ENCODE data around the gene NODAL.
A peak's percentile ranks its signal among the peaks of the same experiment; 100 is the strongest.

NODAL gene

GRCh38 chr10:70405037-70405824 lies 36.2 kb downstream of the NODAL start:
- TF ChIP-seq KLF1 (tag by site-specific recombination; IDR thresholded peaks at IDR 0.05) (peak; percentile 56), PATZ1 (tag by site-specific recombination; IDR thresholded peaks at IDR 0.05) (peak; percentile 63), SP2 (tag by site-specific recombination; IDR thresholded peaks at IDR 0.05) (peak; percentile 66), ZNF843 (tag by site-specific recombination; IDR thresholded peaks at IDR 0.05) (no peak), ZXDB (tag by site-specific recombination; IDR thresholded peaks at IDR 0.05) (peak; percentile 45; the same call in 1 of the 2 replicates), ZSCAN16 (tag by site-specific recombination; IDR thresholded peaks at IDR 0.05) (no peak), ZIC2 (tag by site-specific recombination; IDR thresholded peaks at IDR 0.05) (no peak), ZNF555 (tag by site-specific recombination; conservative IDR thresholded peaks at IDR 0.05) (no peak), ZNF19 (tag by site-specific recombination; IDR thresholded peaks at IDR 0.05; ENCODE audit: low read depth) (no peak), GLIS1 (tag by site-specific recombination; IDR thresholded peaks at IDR 0.05) (peak; percentile 42; the same call in 1 of the 2 replicates), KLF10 (tag by site-specific recombination; IDR thresholded peaks at IDR 0.05) (0 out of 2 replicates have a peak, but pooled peaks have one; percentile 62), ZNF785 (tag by site-specific recombination; IDR thresholded peaks at IDR 0.05) (no peak), ZNF335 (tag by site-specific recombination; conservative IDR thresholded peaks at IDR 0.05) (peak; percentile 51), WT1 (tag by site-specific recombination; IDR thresholded peaks at IDR 0.05) (peak; percentile 6; the same call in 1 of the 2 replicates), ZBTB20 (tag by site-specific recombination; IDR thresholded peaks at IDR 0.05) (peak; percentile 30; the same call in 1 of the 2 replicates), ZNF341 (tag by site-specific recombination; IDR thresholded peaks at IDR 0.05; ENCODE audit: low read depth) (peak; percentile 71), SP7 (tag by site-specific recombination; IDR thresholded peaks at IDR 0.05) (peak; percentile 34; the same call in 1 of the 2 replicates), ZNF223 (tag by site-specific recombination; IDR thresholded peaks at IDR 0.05) (peak; percentile 81), IKZF3 (tag by site-specific recombination; IDR thresholded peaks at IDR 0.05) (peak; percentile 51), RBAK (tag by site-specific recombination; IDR thresholded peaks at IDR 0.05) (no peak), SP3 (tag by site-specific recombination; IDR thresholded peaks at IDR 0.05) (peak; percentile 52; the same call in 1 of the 2 replicates)
- TF ChIP-seq, protein P1, sequence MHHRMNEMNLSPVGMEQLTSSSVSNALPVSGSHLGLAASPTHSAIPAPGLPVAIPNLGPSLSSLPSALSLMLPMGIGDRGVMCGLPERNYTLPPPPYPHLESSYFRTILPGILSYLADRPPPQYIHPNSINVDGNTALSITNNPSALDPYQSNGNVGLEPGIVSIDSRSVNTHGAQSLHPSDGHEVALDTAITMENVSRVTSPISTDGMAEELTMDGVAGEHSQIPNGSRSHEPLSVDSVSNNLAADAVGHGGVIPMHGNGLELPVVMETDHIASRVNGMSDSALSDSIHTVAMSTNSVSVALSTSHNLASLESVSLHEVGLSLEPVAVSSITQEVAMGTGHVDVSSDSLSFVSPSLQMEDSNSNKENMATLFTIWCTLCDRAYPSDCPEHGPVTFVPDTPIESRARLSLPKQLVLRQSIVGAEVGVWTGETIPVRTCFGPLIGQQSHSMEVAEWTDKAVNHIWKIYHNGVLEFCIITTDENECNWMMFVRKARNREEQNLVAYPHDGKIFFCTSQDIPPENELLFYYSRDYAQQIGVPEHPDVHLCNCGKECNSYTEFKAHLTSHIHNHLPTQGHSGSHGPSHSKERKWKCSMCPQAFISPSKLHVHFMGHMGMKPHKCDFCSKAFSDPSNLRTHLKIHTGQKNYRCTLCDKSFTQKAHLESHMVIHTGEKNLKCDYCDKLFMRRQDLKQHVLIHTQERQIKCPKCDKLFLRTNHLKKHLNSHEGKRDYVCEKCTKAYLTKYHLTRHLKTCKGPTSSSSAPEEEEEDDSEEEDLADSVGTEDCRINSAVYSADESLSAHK (tag by site-specific recombination; IDR thresholded peaks at IDR 0.05): no peak
- CTCF ChIA-PET: interaction anchor here (0.5 to 2.0 kb wide), 14 partner anchors 13 to 994 kb away, joined by 3 to 6 read pairs (median 4); partner anchors contain the start of gene TYSND1
- H3K9me3 ChIP-seq (ENCODE audit: control insufficient read depth, insufficient read depth, low read depth, low read length): no peaks in the 10 kb centered on the region
- H3K27ac ChIP-seq (ENCODE audit: extremely low read depth, low read depth, low read length): peak overlapping the region; percentile 66
- POLR2A ChIA-PET: interaction anchor here (0.6 to 4.0 kb wide), 13 partner anchors 13 to 259 kb away, joined by 3 to 20 read pairs (median 6); partner anchors contain the start of genes PPA1, SAR1A and TYSND1
- H3K4me3 ChIP-seq (ENCODE audit: low read depth, low read length): peak overlapping the region; percentile 76
- peaks cover 0 to 5% of the 10 kb centered on the region in 2 experiments; a peak in 1 of 3 replicates for H3K36me3 ChIP-seq (ENCODE audit: control insufficient read depth in 2 of 2, insufficient read depth in 1 of 2, low read length in 2 of 2)
- H3K4me1 ChIP-seq (ENCODE audit: control insufficient read depth, insufficient read depth, low read length): peaks cover 6% of the 10 kb centered on the region; the same call in 1 of the 2 replicates

Data from HEK293 (cell line).